SK-N-SH treated with all-trans-retinoic acid at 6 μM for 48 hours (cell line): ENCODE results near the gene GTF2H1.

ENCODE experiments used
- GLIS3 ChIP-seq: fragments of 250-450 bp; sonication (Bioruptor Pico); IDR thresholded peaks from 2 replicates; pipeline ENCODE4 v1.5.0; 2020; ENCODE audit warnings: mild to moderate bottlenecking, moderate library complexity
- PATZ1 ChIP-seq: fragments of 250-450 bp; sonication (Bioruptor Pico); IDR thresholded peaks from 2 replicates; pipeline ENCODE4 v1.8.0; 2020; ENCODE audit warnings: mild to moderate bottlenecking, moderate library complexity, borderline replicate concordance
- RARB ChIP-seq: fragments of 250-450 bp; sonication (Bioruptor Pico); IDR thresholded peaks from 2 replicates; pipeline ENCODE4 v1.8.0; 2021; ENCODE audit warnings: mild to moderate bottlenecking, moderate library complexity
- TCF4 ChIP-seq: fragments of 250-450 bp; sonication (Bioruptor Pico); IDR thresholded peaks from 2 replicates; pipeline ENCODE4 v1.8.0; 2021; ENCODE audit warnings: mild to moderate bottlenecking, moderate library complexity, borderline replicate concordance
- ZFP3 ChIP-seq: fragments of 250-450 bp; sonication (Bioruptor Pico); IDR thresholded peaks from 2 replicates; pipeline ENCODE4 v1.5.0; 2020; ENCODE audit warnings: mild to moderate bottlenecking, moderate library complexity
- ZFP30 ChIP-seq: fragments of 450-650 bp; formaldehyde crosslinking; IDR thresholded peaks from 2 replicates; pipeline ENCODE4 v1.5.0; 2022; ENCODE audit warnings: mild to moderate bottlenecking, moderate library complexity
- ZNF565 ChIP-seq: fragments of 450-650 bp; formaldehyde crosslinking; conservative IDR thresholded peaks from 2 replicates; pipeline ENCODE4 v1.5.0; 2020; ENCODE audit warnings: low read depth, mild to moderate bottlenecking, moderate library complexity
- ZNF70 ChIP-seq: fragments of 450-650 bp; formaldehyde crosslinking; IDR thresholded peaks from 2 replicates; pipeline ENCODE4 v1.5.0; 2020; ENCODE audit warnings: mild to moderate bottlenecking, moderate library complexity
- TF ChIP-seq, protein P1 (sequence below): fragments of 250-450 bp; sonication (Bioruptor Pico); IDR thresholded peaks from 2 replicates; pipeline ENCODE4 v1.5.1; 2020; ENCODE audit warnings: low read depth, mild to moderate bottlenecking, moderate library complexity

DNA sequence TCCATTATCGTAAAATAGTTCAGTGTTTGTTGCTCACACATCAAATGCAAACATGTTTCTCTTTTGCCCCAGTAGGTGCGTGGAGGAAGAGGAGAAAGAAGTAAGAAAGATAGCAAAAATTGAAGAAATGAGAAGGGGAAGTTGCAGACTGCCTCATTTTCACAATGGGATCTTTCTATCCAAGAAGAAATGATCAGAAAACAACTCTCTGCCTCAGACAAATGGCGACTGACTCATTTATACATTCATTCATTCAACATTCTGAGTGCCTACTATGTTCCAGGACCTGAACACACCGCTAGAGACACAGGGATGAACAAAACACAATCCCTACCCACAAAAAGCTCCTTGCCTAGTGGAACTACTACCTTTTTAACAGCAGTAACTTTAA, 794 bp upstream of the GTF2H1 start:
- TF ChIP-seq ZFP30 (CRISPR knock-in tag): no peak
- TF ChIP-seq GLIS3 (CRISPR knock-in tag): no peak
- no peak for TF ChIP-seq TCF4 (CRISPR knock-in tag)
- no peak for TF ChIP-seq ZNF565 (CRISPR knock-in tag)
- no peak for TF ChIP-seq ZFP3 (CRISPR knock-in tag)
- no peak for TF ChIP-seq PATZ1 (CRISPR knock-in tag)
- no peak for TF ChIP-seq ZNF70 (CRISPR knock-in tag)
- TF ChIP-seq RARB (CRISPR knock-in tag): no peak
- TF ChIP-seq, protein P1, sequence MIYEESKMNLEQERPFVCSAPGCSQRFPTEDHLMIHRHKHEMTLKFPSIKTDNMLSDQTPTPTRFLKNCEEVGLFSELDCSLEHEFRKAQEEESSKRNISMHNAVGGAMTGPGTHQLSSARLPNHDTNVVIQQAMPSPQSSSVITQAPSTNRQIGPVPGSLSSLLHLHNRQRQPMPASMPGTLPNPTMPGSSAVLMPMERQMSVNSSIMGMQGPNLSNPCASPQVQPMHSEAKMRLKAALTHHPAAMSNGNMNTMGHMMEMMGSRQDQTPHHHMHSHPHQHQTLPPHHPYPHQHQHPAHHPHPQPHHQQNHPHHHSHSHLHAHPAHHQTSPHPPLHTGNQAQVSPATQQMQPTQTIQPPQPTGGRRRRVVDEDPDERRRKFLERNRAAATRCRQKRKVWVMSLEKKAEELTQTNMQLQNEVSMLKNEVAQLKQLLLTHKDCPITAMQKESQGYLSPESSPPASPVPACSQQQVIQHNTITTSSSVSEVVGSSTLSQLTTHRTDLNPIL (CRISPR knock-in tag): no peak
